Neural cell (in vitro differentiated cells): Measurements from ENCODE around the gene CPNE4. TPM values are rescaled to one million over a fixed set of nuclear protein-coding genes. Genes with fewer than 3 reads are reported as not detected.

Experiments used
- H2AFZ ChIP-seq: fragments of 200-600, 300-800 bp; sonication (generic), shearing (Covaris generic); 2 replicates; pipeline ENCODE4 v1.6.0; 2014; ENCODE audit warnings: low read depth, mild to moderate bottlenecking, antibody characterized with exemption, low read length, moderate library complexity
- H3F3A ChIP-seq: fragments of 200-600 bp; shearing (Covaris generic); 2 replicates; pipeline ENCODE4 v1.6.1; 2016; ENCODE audit warnings: mild to moderate bottlenecking, moderate library complexity, mixed read lengths, antibody characterized with exemption, low read length; ENCODE audit not compliant: insufficient read depth, poor library complexity, severe bottlenecking
- H3K27ac ChIP-seq: fragments of 200-600, 300-800 bp; sonication (generic), shearing (Covaris generic); 2 replicates; pipeline ENCODE4 v1.5.1; 2014; ENCODE audit warnings: mild to moderate bottlenecking, low read length, moderate library complexity
- H3K27me3 ChIP-seq: fragments of 300-800, 200-600 bp; sonication (generic), shearing (Covaris generic); 2 replicates; pipeline ENCODE4 v1.6.0; 2014; ENCODE audit warnings: mild to moderate bottlenecking, low read depth, low read length, moderate library complexity; ENCODE audit not compliant: insufficient read depth
- H3K36me3 ChIP-seq: fragments of 300-800, 200-600 bp; sonication (generic), shearing (Covaris generic); 2 replicates; pipeline ENCODE4 v1.5.1; 2014; ENCODE audit warnings: mild to moderate bottlenecking, antibody characterized with exemption, low read length, moderate library complexity; ENCODE audit not compliant: insufficient read depth
- H3K4me2 ChIP-seq: fragments of 300-800, 200-600 bp; sonication (generic), shearing (Covaris generic); 2 replicates; pipeline ENCODE4 v1.6.0; 2014; ENCODE audit warnings: mild to moderate bottlenecking, low read length
- H3K4me3 ChIP-seq: fragments of 300-800, 200-600 bp; sonication (generic), shearing (Covaris generic); 2 replicates; pipeline ENCODE4 v1.5.1; 2014; ENCODE audit warnings: mild to moderate bottlenecking, low read length, moderate library complexity
- H3K79me2 ChIP-seq: fragments of 200-600 bp; shearing (Covaris generic); replicated peaks from 2 replicates; pipeline ENCODE4 v1.6.0; 2014; ENCODE audit warnings: mild to moderate bottlenecking, low read length, moderate library complexity; ENCODE audit not compliant: insufficient read depth
- H3K9ac ChIP-seq: fragments of 300-800, 200-600 bp; sonication (generic), shearing (Covaris generic); 2 replicates; pipeline ENCODE4 v1.6.1; 2016; ENCODE audit warnings: mild to moderate bottlenecking, low read length, mixed read lengths
- H3K9me2 ChIP-seq: fragments of 200-600 bp; shearing (Covaris generic); 2 replicates; pipeline ENCODE4 v1.6.1; 2016; ENCODE audit warnings: mild to moderate bottlenecking, low read length, mixed read lengths; ENCODE audit not compliant: insufficient read depth
- H3K9me3 ChIP-seq: fragments of 200-600, 300-800 bp; sonication (generic), shearing (Covaris generic); 2 replicates; pipeline ENCODE4 v1.6.1; 2016; ENCODE audit warnings: mild to moderate bottlenecking, mixed run types, low read length, moderate library complexity, mixed read lengths
- H4K20me1 ChIP-seq: fragments of 200-600 bp; shearing (Covaris generic); 2 replicates; pipeline ENCODE4 v1.6.1; 2016; ENCODE audit warnings: mild to moderate bottlenecking, mixed run types; ENCODE audit not compliant: insufficient read depth
- EP300 ChIP-seq: fragments of 450-650 bp; conservative IDR thresholded peaks from 2 replicates; pipeline ENCODE4 v1.6.1; 2014; ENCODE audit warnings: antibody characterized with exemption, mild to moderate bottlenecking, moderate library complexity; ENCODE audit not compliant: poor library complexity, severe bottlenecking
- EZH2 ChIP-seq: fragments of 200-600, 300-800 bp; shearing (Covaris generic), sonication (generic); IDR thresholded peaks from 2 replicates; pipeline ENCODE4 v1.6.1; 2014; ENCODE audit warnings: antibody characterized with exemption, low read length, borderline replicate concordance, mild to moderate bottlenecking; ENCODE audit not compliant: insufficient read depth, poor library complexity, severe bottlenecking
- MXI1 ChIP-seq: fragments of 450-650 bp; conservative IDR thresholded peaks from 2 replicates; pipeline ENCODE4 v1.6.1; 2014; ENCODE audit warnings: antibody characterized with exemption, mild to moderate bottlenecking; ENCODE audit not compliant: poor library complexity, severe bottlenecking
- POLR2AphosphoS5 ChIP-seq: IDR thresholded peaks from 2 replicates; pipeline ENCODE4 v1.6.1; 2012
- RAD21 ChIP-seq: fragments of 450-650 bp; conservative IDR thresholded peaks from 2 replicates; pipeline ENCODE4 v1.6.1; 2014; ENCODE audit warnings: antibody characterized with exemption, mild to moderate bottlenecking, moderate library complexity
- REST ChIP-seq: IDR thresholded peaks from 2 replicates; pipeline ENCODE4 v1.6.1; 2012; ENCODE audit warnings: borderline replicate concordance
- SMC3 ChIP-seq: fragments of 450-650 bp; conservative IDR thresholded peaks from 2 replicates; pipeline ENCODE4 v1.6.1; 2014; ENCODE audit warnings: antibody characterized with exemption, mild to moderate bottlenecking, moderate library complexity; ENCODE audit not compliant: poor library complexity
- TAF1 ChIP-seq: IDR thresholded peaks from 2 replicates; pipeline ENCODE4 v1.6.1; 2012; ENCODE audit warnings: low read depth
- polyA plus RNA-seq: library from polyadenylated mRNA; depleted of rRNA; stranded (reverse); fragments of >200 nt; gene quantifications from 2 replicates; pipeline ENCODE4 v1.2.3, GENCODE V29; 2014
- TF ChIP-seq, protein P1 (sequence below): fragments of 450-650 bp; IDR thresholded peaks from 2 replicates; pipeline ENCODE4 v1.5.1; 2014; ENCODE audit warnings: antibody characterized with exemption, mild to moderate bottlenecking, moderate library complexity; ENCODE audit not compliant: poor library complexity, severe bottlenecking

The CPNE4 gene
- polyA plus RNA-seq, 1 donor from 2014 or later, result 0.59 TPM

DNA sequence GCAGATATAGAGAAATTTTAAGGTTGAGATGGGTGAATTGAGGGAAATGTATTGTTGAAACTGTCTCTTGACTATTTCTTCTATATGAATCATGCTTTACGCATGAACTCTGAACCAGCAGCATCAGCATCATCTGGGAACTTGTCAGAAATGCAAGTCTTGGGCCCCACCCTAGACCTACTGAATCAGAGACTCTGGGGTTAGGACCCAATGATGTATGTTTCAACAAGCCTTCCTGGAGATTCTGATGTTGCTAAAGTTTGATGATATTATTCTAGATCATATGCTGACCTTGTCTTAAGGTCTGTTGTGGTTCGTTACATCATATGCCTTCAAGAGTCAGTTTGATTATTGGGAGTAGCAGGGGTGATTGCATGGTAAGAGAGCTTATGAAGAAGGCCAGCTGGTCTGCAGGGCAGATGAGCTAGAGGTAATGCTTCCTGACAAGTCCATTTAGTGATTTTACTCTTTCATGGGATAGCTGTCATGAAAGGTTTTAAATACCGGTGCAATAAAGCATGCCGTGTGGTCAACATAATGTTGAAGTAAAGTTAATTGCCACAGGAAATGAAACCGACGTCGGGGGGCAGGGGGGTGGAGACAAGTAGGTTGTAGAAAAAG lies 379.6 kb downstream of the CPNE4 start:
- H3K4me2 ChIP-seq, result no peak overlapping the region
- no peaks in the 10 kb centered on the region for H4K20me1 ChIP-seq
- no peaks in the 10 kb centered on the region for H3K9me2 ChIP-seq
- H3K79me2 ChIP-seq, result no peaks in the 10 kb centered on the region
- H3K27me3 ChIP-seq, result no peaks in the 10 kb centered on the region
- no peaks in the 10 kb centered on the region for H3K9me3 ChIP-seq
- no peak overlapping the region for H3K27ac ChIP-seq
- no peak for TF ChIP-seq REST
- TF ChIP-seq POLR2AphosphoS5, result no peak
- TF ChIP-seq MXI1, result no peak
- TF ChIP-seq EP300, result no peak
- TF ChIP-seq EZH2, result no peak
- no peak overlapping the region for H3K4me3 ChIP-seq
- no peaks in the 10 kb centered on the region for H3F3A ChIP-seq
- H2AFZ ChIP-seq, result no peak overlapping the region
- H3K9ac ChIP-seq, result no peak overlapping the region
- no peaks in the 10 kb centered on the region for H3K36me3 ChIP-seq

DNA sequence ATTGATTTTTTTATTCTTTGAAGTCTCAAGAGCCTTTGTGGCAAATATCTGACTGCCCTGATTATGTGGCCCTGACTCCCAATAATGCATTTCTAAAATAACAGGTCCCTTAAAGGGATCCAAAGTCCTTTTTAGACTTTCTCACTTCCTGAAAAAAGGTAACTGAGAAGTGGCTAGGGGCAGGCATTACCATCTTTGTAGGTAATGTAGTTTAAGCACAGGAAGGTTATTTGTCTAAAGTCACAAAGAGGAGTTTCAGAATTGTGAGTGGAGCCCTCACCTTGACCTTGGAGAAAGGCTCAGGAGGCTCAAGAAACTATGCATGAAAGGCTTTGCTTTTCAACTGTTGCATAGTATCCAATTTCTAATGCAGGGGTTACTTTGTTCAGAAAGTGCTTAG lies 389.2 kb downstream of the CPNE4 start:
- TF ChIP-seq RAD21 (no peak), POLR2AphosphoS5 (no peak), MXI1 (no peak), EP300 (no peak), REST (no peak), TAF1 (no peak), EZH2 (no peak), SMC3 (no peak)
- TF ChIP-seq, protein P1, sequence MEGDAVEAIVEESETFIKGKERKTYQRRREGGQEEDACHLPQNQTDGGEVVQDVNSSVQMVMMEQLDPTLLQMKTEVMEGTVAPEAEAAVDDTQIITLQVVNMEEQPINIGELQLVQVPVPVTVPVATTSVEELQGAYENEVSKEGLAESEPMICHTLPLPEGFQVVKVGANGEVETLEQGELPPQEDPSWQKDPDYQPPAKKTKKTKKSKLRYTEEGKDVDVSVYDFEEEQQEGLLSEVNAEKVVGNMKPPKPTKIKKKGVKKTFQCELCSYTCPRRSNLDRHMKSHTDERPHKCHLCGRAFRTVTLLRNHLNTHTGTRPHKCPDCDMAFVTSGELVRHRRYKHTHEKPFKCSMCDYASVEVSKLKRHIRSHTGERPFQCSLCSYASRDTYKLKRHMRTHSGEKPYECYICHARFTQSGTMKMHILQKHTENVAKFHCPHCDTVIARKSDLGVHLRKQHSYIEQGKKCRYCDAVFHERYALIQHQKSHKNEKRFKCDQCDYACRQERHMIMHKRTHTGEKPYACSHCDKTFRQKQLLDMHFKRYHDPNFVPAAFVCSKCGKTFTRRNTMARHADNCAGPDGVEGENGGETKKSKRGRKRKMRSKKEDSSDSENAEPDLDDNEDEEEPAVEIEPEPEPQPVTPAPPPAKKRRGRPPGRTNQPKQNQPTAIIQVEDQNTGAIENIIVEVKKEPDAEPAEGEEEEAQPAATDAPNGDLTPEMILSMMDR, result no peak
- Histone ChIP-seq H3K4me3 (no peak overlapping the region), H3K4me2 (no peak overlapping the region), H3K9me3 (no peaks in the 10 kb centered on the region), H3K79me2 (no peaks in the 10 kb centered on the region), H3K9me2 (no peaks in the 10 kb centered on the region), H2AFZ (no peak overlapping the region), H4K20me1 (no peaks in the 10 kb centered on the region), H3K36me3 (no peaks in the 10 kb centered on the region), H3F3A (no peaks in the 10 kb centered on the region), H3K9ac (no peak overlapping the region), H3K27me3 (no peaks in the 10 kb centered on the region), H3K27ac (no peak overlapping the region)
